ENCODE results near the gene MAB21L4. TPM values are rescaled to one million over a fixed set of nuclear protein-coding genes. Genes with fewer than 3 reads are reported as not detected.

MAB21L4 gene
- polyA plus RNA-seq, 2 donors, result 181 to 254 TPM

DNA sequence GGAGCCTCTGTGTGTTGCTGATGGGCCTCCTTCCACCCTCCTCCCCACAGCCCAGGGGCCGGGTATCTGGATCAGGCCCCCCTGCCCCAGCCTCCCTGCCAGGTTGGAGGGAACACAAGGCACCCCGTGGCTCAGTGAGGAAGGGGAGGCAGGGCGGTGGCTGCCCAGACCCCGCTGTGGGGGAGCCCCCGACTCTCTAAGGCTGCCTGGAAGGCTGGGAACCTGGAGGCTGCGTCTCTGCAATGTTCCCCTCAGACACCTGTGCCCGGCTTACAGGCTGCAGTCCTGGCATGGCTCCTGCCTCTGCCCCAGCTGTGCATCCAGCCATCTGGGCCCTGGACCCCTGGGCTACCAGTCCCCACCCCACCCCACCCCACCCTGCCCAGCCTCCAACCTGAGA, 438 bp upstream of the MAB21L4 start:
- no peaks in the 10 kb centered on the region for H3K9me3 ChIP-seq (ENCODE audit: control insufficient read depth in 2 of 2, insufficient read depth in 1 of 2, low read depth in 1 of 2, low read length in 1 of 2)
- peaks cover 8 to 43% of the 10 kb centered on the region in 2 donors for H3K4me1 ChIP-seq (ENCODE audit: control insufficient read depth in 2 of 2, insufficient read depth in 2 of 2, low read length in 1 of 2)
- peak overlapping the region; percentile 95 to 99 for H3K27ac ChIP-seq (ENCODE audit: low read depth in 2 of 2, low read length in 1 of 2)
- peaks cover 0 to 14% of the 10 kb centered on the region in 2 donors for H3K36me3 ChIP-seq (ENCODE audit: control insufficient read depth in 2 of 2, insufficient read depth in 2 of 2, low read length in 1 of 2)
- H3K27me3 ChIP-seq (ENCODE audit: control insufficient read depth in 1 of 2, insufficient read depth in 2 of 2, low read length in 2 of 2), result no peaks in the 10 kb centered on the region
- 40 to 50% methylated on average over 6 to 7 of the region's 7 CpGs for WGBS, 2 donors
- H3K4me3 ChIP-seq (ENCODE audit: low read depth in 1 of 2, low read length in 2 of 2), result peak overlapping the region; percentile 76 to 82

DNA sequence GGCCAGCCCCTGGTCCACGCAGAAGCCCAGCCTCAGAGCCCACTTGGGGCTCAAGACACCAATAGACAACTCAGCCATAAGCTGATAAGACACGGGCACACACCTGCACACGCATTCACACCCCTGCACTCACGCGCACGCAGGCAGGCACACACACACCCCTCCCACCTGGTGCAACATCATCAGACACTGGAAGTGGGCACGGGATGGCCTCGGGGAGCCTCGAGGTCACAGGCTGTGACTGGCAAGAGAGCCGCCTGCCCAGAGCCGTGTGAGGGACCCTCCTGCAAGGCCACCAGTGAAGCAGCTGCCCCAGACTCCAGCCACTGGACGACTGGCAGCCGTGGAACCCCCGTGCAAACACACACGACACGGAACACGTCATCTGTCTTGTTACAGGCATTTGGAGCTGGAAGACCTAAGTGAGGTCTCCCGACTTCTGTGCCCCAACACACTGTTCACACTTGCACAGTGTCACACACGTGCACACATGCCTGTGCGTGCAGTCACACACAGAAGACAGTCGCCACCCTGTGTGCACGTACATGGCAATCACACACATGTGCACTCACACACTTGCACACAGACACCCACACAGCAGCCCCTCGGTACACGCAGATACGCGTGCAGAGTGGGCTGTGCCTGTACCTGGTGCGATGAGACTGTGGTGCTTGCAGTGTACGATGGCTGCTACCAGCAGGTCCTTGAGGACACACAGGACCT, 959 bp downstream of the MAB21L4 start:
- Histone ChIP-seq H3K27ac (ENCODE audit: low read depth in 2 of 2, low read length in 1 of 2) (peak overlapping the region; percentile 95 to 99), H3K36me3 (ENCODE audit: control insufficient read depth in 2 of 2, insufficient read depth in 2 of 2, low read length in 1 of 2) (peaks cover 0 to 18% of the 10 kb centered on the region in 2 donors), H3K9me3 (ENCODE audit: control insufficient read depth in 2 of 2, insufficient read depth in 1 of 2, low read depth in 1 of 2, low read length in 1 of 2) (no peaks in the 10 kb centered on the region), H3K4me1 (ENCODE audit: control insufficient read depth in 2 of 2, insufficient read depth in 2 of 2, low read length in 1 of 2) (peaks cover 14 to 54% of the 10 kb centered on the region in 2 donors), H3K27me3 (ENCODE audit: control insufficient read depth in 1 of 2, insufficient read depth in 2 of 2, low read length in 2 of 2) (no peaks in the 10 kb centered on the region), H3K4me3 (ENCODE audit: low read depth in 1 of 2, low read length in 2 of 2) (peak overlapping the region; percentile 76 to 82)
- 72 to 81% methylated on average over 28 of the region's 28 CpGs for WGBS, 2 donors

DNA sequence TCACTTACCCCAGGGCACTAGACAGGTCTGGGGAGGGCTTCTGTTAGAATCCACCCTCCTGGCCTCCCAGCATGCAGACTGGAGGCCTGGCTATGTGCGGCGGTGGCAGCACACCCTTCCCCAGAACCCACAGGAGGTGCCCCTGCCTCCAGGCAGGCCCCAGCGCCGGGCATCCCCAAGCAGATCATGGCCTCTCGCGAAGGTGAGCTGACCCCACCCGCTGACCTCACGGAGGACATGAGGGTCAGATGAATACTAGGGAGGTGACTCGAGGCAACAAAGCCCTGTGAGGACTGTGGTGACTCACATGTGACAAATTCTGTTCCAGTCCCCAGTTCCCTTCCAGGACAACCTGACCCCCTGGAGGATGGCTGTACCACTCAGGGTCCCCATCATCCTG, 1.9 kb downstream of the MAB21L4 start:
- peak overlapping the region; percentile 72 to 99 for H3K27ac ChIP-seq (ENCODE audit: low read depth in 2 of 2, low read length in 1 of 2)
- WGBS, 2 donors, result 65 to 68% methylated on average over 9 of the region's 9 CpGs
- H3K4me1 ChIP-seq (ENCODE audit: control insufficient read depth in 2 of 2, insufficient read depth in 2 of 2, low read length in 1 of 2), result peaks cover 9 to 56% of the 10 kb centered on the region in 2 donors
- no peaks in the 10 kb centered on the region for H3K27me3 ChIP-seq (ENCODE audit: control insufficient read depth in 1 of 2, insufficient read depth in 2 of 2, low read length in 2 of 2)
- H3K9me3 ChIP-seq (ENCODE audit: control insufficient read depth in 2 of 2, insufficient read depth in 1 of 2, low read depth in 1 of 2, low read length in 1 of 2), result no peaks in the 10 kb centered on the region
- peaks cover 0 to 23% of the 10 kb centered on the region in 2 donors for H3K36me3 ChIP-seq (ENCODE audit: control insufficient read depth in 2 of 2, insufficient read depth in 2 of 2, low read length in 1 of 2)
- peak overlapping the region; percentile 76 to 82 for H3K4me3 ChIP-seq (ENCODE audit: low read depth in 1 of 2, low read length in 2 of 2)

DNA sequence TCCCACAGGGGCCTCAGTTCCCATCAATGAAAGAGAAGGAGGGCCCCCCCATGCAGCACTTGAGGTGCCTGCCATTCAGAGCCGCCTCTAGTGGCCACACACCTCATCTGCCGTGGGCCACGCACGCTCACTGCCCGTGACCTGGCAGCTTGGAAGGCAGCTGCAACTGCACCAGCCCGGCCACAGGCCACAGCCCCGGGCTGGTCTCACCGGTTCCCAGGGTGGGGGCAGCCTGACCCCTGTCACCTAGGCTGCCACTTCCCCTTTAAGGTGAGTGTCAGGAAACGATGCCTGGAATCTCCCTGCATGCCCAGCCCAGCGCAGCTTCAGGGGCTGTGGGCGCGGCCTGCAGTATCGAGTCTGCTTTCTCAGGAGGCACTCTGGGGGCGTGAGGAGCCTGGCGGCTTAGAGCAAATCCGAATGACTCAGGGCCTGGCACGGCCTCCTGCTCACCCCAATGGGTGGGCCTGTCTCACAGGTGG, 2.6 kb downstream of the MAB21L4 start:
- H3K36me3 ChIP-seq (ENCODE audit: control insufficient read depth in 2 of 2, insufficient read depth in 2 of 2, low read length in 1 of 2), result peaks cover 0 to 24% of the 10 kb centered on the region in 2 donors
- H3K4me3 ChIP-seq (ENCODE audit: low read depth in 1 of 2, low read length in 2 of 2), result peak overlapping the region; percentile 76 to 82
- peaks cover 6 to 52% of the 10 kb centered on the region in 2 donors for H3K4me1 ChIP-seq (ENCODE audit: control insufficient read depth in 2 of 2, insufficient read depth in 2 of 2, low read length in 1 of 2)
- H3K27me3 ChIP-seq (ENCODE audit: control insufficient read depth in 1 of 2, insufficient read depth in 2 of 2, low read length in 2 of 2), result no peaks in the 10 kb centered on the region
- WGBS, 2 donors, result 34 to 37% methylated on average over 17 of the region's 17 CpGs
- peak overlapping the region; percentile 72 to 99 for H3K27ac ChIP-seq (ENCODE audit: low read depth in 2 of 2, low read length in 1 of 2)
- H3K9me3 ChIP-seq (ENCODE audit: control insufficient read depth in 2 of 2, insufficient read depth in 1 of 2, low read depth in 1 of 2, low read length in 1 of 2), result no peaks in the 10 kb centered on the region

DNA sequence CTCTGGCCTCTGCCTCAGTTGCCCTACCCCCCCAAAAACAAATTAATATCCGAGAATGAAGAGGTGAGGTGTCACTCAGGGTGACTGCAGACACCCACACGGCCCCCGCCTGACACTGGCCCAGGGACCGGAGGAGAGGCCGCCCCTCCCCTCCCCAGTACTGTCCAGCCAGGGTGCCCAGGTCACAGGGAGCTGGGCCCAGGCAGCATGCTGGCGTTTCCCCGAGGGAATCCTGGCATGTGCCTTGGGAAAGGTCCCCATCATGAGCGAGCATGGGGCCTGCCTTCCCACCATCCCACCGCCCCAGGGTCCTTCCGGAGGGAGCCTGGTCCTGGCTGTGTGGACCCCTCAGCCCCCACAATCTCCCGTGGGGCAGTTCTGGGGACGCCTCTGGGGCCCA, 3.0 kb downstream of the MAB21L4 start:
- Histone ChIP-seq H3K27ac (ENCODE audit: low read depth in 2 of 2, low read length in 1 of 2) (peak overlapping the region; percentile 40 to 99), H3K27me3 (ENCODE audit: control insufficient read depth in 1 of 2, insufficient read depth in 2 of 2, low read length in 2 of 2) (no peaks in the 10 kb centered on the region), H3K9me3 (ENCODE audit: control insufficient read depth in 2 of 2, insufficient read depth in 1 of 2, low read depth in 1 of 2, low read length in 1 of 2) (no peaks in the 10 kb centered on the region), H3K4me1 (ENCODE audit: control insufficient read depth in 2 of 2, insufficient read depth in 2 of 2, low read length in 1 of 2) (peaks cover 6 to 48% of the 10 kb centered on the region in 2 donors), H3K4me3 (ENCODE audit: low read depth in 1 of 2, low read length in 2 of 2) (peak overlapping the region; percentile 76 to 82), H3K36me3 (ENCODE audit: control insufficient read depth in 2 of 2, insufficient read depth in 2 of 2, low read length in 1 of 2) (peaks cover 0 to 27% of the 10 kb centered on the region in 2 donors)
- WGBS, 2 donors, result 74 to 77% methylated on average over 11 to 12 of the region's 12 CpGs

DNA sequence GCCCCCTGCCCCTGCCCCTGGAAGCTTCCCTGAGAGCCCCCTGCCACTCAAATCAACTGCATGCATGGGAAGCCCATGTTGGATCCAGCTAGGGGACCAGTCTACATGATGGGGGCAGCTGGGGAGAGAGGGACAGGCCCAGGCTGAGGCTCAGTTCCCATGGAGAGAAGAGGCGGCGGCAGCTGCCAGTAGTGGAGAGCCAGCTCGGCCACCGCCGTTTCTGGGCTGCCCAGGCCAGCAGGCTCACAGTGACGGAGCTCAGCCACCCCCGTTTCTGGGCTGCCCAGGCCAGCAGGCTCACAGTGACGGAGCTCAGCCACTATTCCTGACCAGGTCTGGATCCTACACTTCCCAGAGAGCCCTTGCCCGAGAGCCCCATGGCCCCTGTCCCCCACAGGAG, 3.6 kb downstream of the MAB21L4 start:
- Histone ChIP-seq H3K9me3 (ENCODE audit: control insufficient read depth in 2 of 2, insufficient read depth in 1 of 2, low read depth in 1 of 2, low read length in 1 of 2) (no peaks in the 10 kb centered on the region), H3K4me3 (ENCODE audit: low read depth in 1 of 2, low read length in 2 of 2) (peak overlapping the region; percentile 76 to 82), H3K27ac (ENCODE audit: low read depth in 2 of 2, low read length in 1 of 2) (peak overlapping the region; percentile 44 to 99), H3K4me1 (ENCODE audit: control insufficient read depth in 2 of 2, insufficient read depth in 2 of 2, low read length in 1 of 2) (peaks cover 6 to 43% of the 10 kb centered on the region in 2 donors), H3K27me3 (ENCODE audit: control insufficient read depth in 1 of 2, insufficient read depth in 2 of 2, low read length in 2 of 2) (no peaks in the 10 kb centered on the region), H3K36me3 (ENCODE audit: control insufficient read depth in 2 of 2, insufficient read depth in 2 of 2, low read length in 1 of 2) (peaks cover 0 to 28% of the 10 kb centered on the region in 2 donors)
- 54 to 78% methylated on average over 9 of the region's 9 CpGs for WGBS, 2 donors

DNA sequence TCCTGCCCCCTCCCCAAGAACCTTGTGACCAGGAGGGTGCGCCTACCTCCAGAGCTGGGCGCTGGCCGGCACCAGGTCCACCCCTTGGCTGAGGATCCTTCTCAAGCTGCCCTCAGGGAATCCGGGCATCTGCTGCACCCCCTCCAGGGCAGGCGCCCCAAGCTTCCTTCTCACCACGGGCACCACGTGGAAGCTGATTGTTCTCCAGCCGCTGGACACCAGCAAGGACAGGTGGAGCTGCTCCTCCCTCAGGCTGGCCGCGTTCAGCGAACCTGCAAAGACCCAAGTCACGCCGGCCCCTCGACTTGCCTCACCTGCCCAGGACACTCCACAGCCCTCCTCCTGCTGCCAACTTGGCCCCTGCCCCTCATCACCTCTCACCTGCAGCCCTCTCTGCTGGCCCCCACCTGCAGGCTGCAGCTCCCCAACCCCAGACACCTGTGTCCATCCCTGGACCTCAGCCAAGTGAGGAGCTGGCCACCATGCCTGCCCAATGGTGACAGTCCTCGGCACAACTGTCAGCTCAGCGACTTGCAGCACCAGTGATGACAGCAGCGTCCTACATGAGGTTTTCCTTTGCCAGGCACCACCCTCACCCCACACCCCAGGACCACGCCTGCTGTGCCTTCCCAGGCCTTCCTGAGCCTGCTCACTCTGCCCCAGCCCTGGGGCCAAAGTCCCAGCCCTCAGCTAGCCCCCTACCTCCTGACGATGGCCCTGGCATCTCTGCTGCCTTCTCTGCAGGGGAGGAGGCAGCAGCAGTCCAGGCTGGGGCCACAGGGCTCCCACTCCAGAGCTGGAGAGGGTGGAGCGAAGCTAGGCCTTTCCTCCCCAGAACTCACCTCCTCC, 4.2 kb downstream of the MAB21L4 start:
- Histone ChIP-seq H3K4me1 (ENCODE audit: control insufficient read depth in 2 of 2, insufficient read depth in 2 of 2, low read length in 1 of 2) (peaks cover 6 to 38% of the 10 kb centered on the region in 2 donors), H3K4me3 (ENCODE audit: low read depth in 1 of 2, low read length in 2 of 2) (peak overlapping the region; percentile 38 to 82), H3K36me3 (ENCODE audit: control insufficient read depth in 2 of 2, insufficient read depth in 2 of 2, low read length in 1 of 2) (peaks cover 0 to 32% of the 10 kb centered on the region in 2 donors), H3K27ac (ENCODE audit: low read depth in 2 of 2, low read length in 1 of 2) (peak overlapping the region; percentile 44 to 81), H3K27me3 (ENCODE audit: control insufficient read depth in 1 of 2, insufficient read depth in 2 of 2, low read length in 2 of 2) (no peaks in the 10 kb centered on the region), H3K9me3 (ENCODE audit: control insufficient read depth in 2 of 2, insufficient read depth in 1 of 2, low read depth in 1 of 2, low read length in 1 of 2) (no peaks in the 10 kb centered on the region)
- WGBS, 2 donors, result 75 to 79% methylated on average over 20 of the region's 20 CpGs

DNA sequence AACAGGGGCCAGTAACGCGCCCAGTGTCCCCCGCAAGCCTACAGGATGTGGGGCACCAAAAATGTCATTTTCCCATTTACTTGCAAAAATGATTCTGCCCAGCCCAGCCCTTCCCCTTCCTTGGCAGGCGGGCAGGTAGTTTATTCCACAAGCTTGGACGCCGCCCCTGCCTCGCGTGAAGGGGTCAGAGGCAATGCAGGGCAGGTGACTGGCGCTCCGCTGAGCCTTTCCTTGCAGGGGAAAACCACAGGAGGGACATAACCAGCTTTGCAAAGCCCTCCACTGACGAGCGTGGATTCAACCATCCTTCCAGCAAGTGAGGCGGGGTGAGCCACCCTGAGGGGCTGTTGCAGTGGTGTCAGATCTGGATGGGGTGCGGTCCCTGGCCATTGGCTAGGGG, 5.3 kb downstream of the MAB21L4 start:
- Histone ChIP-seq H3K4me1 (ENCODE audit: control insufficient read depth in 2 of 2, insufficient read depth in 2 of 2, low read length in 1 of 2) (peaks cover 6 to 34% of the 10 kb centered on the region in 2 donors), H3K27ac (ENCODE audit: low read depth in 2 of 2, low read length in 1 of 2) (no peak overlapping the region), H3K36me3 (ENCODE audit: control insufficient read depth in 2 of 2, insufficient read depth in 2 of 2, low read length in 1 of 2) (peaks cover 0 to 31% of the 10 kb centered on the region in 2 donors), H3K9me3 (ENCODE audit: control insufficient read depth in 2 of 2, insufficient read depth in 1 of 2, low read depth in 1 of 2, low read length in 1 of 2) (no peaks in the 10 kb centered on the region), H3K4me3 (ENCODE audit: low read depth in 1 of 2, low read length in 2 of 2) (peak overlapping the region in 1 of 2 donors; percentile 82), H3K27me3 (ENCODE audit: control insufficient read depth in 1 of 2, insufficient read depth in 2 of 2, low read length in 2 of 2) (no peaks in the 10 kb centered on the region)
- WGBS, 2 donors, result 76 to 87% methylated on average over 14 of the region's 14 CpGs

Measured in esophagus (tissue), 2 donors.